NCI-H748 (cell line): ENCODE data around the gene DHX38.

Experiments
- DNase-seq: peaks from one replicate; lab custom pipeline; 2025; ENCODE audit not compliant: unreplicated experiment; lab: John Stamatoyannopoulos, UW

The DHX38 gene

GRCh38 chr16:72162105-72162692, 68.6 kb downstream of the DHX38 start:
- DNase-seq = no peak
